Neuron (in vitro differentiated cells): ENCODE results near the gene PLEKHJ1.
"Not testable (repeated sequence)": the region's sequence is repeated elsewhere in the genome, so short reads cannot be mapped to it uniquely, and the experiment has no call there.

ENCODE experiments used
- H2AFZ ChIP-seq: one replicate; pipeline ENCODE4 v1.6.1; 2013; ENCODE audit warnings: low read depth, mild to moderate bottlenecking, inconsistent platforms, low read length, moderate library complexity
- H3K27me3 ChIP-seq: one replicate; pipeline ENCODE4 v1.6.1; 2013; ENCODE audit warnings: low read length; ENCODE audit not compliant: insufficient read depth
- H3K36me3 ChIP-seq: one replicate; pipeline ENCODE4 v1.6.1; 2013; ENCODE audit warnings: low read length; ENCODE audit not compliant: insufficient read depth
- H3K4me1 ChIP-seq: one replicate; pipeline ENCODE4 v1.6.1; 2013; ENCODE audit warnings: low read length; ENCODE audit not compliant: insufficient read depth
- H3K4me3 ChIP-seq: 2 replicates; pipeline ENCODE4 v1.5.1; 2013; ENCODE audit warnings: mild to moderate bottlenecking, low read length, moderate library complexity
- H3K9me3 ChIP-seq: one replicate; pipeline ENCODE4 v1.6.1; 2013; ENCODE audit warnings: low read length

Gene PLEKHJ1, protein sequence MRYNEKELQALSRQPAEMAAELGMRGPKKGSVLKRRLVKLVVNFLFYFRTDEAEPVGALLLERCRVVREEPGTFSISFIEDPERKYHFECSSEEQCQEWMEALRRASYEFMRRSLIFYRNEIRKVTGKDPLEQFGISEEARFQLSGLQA

DNA sequence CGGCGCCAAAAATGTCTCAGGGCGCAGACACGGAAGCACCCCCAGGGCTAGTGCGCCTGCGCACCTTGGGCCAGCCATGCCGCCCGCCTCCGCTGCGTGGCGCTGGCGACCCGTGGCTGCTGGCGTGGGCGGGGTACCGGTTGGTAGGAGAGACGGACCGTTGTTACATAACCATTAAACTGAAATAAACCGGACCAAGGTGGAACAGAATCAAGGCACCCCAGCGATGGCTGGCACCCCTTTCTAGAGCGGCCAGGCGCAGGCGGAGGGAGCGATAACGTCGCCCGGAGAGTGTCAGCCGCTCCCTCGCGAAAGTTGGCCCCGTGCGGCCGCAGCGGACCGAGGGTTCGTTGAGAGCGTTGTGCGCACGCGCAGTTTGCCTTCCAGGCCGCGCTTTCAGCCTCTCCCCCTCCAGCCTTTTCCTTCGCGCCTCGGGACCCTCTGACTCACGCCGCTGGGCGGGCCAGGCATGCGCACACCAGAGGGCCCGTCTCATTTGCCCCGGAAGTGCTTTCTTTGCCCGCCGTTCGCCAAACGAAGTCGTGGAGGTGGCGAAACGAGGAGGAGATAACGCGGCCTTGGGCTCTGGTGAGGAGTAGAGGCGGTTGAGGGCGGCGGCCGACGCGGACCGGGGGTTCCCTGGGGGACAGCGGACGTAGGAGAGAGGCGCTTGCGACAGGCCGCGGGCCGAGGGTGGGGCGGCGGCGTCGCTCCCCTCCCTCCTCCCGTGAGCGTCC is at the start of gene PLEKHJ1, which contains the start of gene SF3A2:
PLEKHJ1 (minus strand) TSS at position 16 of the 737 bp plus-strand sequence. CDS start 81 bp downstream, outside the sequence.
SF3A2 (plus strand) TSS at position 511 of the 737 bp plus-strand sequence. CDS start 6,595 bp downstream, outside the sequence.
- no peaks in the 10 kb centered on the region for H3K27me3 ChIP-seq
- peak within 1 kb of the TSS; percentile 50 for H3K4me3 ChIP-seq
- H3K4me1 ChIP-seq: peaks cover 51% of the 10 kb centered on the region
- no peak within 1 kb of the TSS for H2AFZ ChIP-seq
- peaks cover 27% of the 10 kb centered on the region for H3K36me3 ChIP-seq
- no peaks in the 10 kb centered on the region for H3K9me3 ChIP-seq

DNA sequence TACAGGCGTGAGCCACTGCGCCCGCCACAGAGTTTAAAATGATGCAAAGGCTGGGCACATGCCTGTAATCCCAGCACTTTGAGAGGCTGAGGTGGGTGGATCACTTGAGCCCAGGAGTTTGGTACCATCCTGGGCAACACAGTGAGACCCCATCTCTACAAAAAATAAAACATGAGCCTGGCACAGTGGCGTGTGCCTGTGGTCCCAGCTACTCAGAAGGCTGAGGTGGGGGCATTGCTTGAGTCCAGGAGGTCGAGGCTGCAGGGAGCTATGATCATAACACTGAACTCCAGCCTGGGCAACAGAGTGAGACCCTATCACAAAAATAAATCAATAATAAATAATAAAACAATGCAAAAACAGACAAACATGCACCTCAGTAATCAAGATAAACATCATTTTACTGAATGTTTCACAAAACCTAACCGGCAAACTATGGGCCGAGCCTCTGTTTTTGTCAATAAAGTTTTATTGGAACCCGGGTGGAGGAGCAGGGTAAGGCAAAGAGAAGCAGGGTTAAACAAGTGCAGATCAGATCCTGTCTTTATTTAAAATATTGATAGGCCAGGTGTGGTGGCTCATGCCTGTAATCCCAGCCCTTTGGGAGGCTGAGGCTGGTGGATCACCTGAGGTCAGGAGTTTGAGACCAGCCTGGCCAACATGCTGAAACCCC is 47.8 kb upstream of the PLEKHJ1 start:
- Histone ChIP-seq H3K9me3 (no peaks in the 10 kb centered on the region), H2AFZ (no peak overlapping the region), H3K36me3 (no peaks in the 10 kb centered on the region), H3K27me3 (peaks cover 13% of the 10 kb centered on the region), H3K4me3 (no peak overlapping the region), H3K4me1 (peaks cover 12% of the 10 kb centered on the region)

- Histone ChIP-seq H3K36me3 (no peaks in the 10 kb centered on the region), H2AFZ (no peak overlapping the region), H3K4me1 (peaks cover 12% of the 10 kb centered on the region), H3K27me3 (peaks cover 5% of the 10 kb centered on the region), H3K9me3 (no peaks in the 10 kb centered on the region), H3K4me3 (no peak overlapping the region)
Measured at GRCh38 chr19:2282862-2283237, 46.7 kb upstream of the PLEKHJ1 start.

- H3K27me3 ChIP-seq: peaks cover under 1% of the 10 kb centered on the region
- no peak within 1 kb of the TSS for H3K4me3 ChIP-seq
- H3K9me3 ChIP-seq: no peaks in the 10 kb centered on the region
- H3K36me3 ChIP-seq: no peaks in the 10 kb centered on the region
- peak within 1 kb of the TSS; percentile 51 for H2AFZ ChIP-seq
- H3K4me1 ChIP-seq: peaks cover 12% of the 10 kb centered on the region
Measured at GRCh38 chr19:2282062-2282861, 46.1 kb upstream of the PLEKHJ1 start, which contains the start of gene PEAK3. Gene PEAK3 (minus strand): TSS chr19:2282175. CDS start chr19:2280931, 1,244 bp downstream.

DNA sequence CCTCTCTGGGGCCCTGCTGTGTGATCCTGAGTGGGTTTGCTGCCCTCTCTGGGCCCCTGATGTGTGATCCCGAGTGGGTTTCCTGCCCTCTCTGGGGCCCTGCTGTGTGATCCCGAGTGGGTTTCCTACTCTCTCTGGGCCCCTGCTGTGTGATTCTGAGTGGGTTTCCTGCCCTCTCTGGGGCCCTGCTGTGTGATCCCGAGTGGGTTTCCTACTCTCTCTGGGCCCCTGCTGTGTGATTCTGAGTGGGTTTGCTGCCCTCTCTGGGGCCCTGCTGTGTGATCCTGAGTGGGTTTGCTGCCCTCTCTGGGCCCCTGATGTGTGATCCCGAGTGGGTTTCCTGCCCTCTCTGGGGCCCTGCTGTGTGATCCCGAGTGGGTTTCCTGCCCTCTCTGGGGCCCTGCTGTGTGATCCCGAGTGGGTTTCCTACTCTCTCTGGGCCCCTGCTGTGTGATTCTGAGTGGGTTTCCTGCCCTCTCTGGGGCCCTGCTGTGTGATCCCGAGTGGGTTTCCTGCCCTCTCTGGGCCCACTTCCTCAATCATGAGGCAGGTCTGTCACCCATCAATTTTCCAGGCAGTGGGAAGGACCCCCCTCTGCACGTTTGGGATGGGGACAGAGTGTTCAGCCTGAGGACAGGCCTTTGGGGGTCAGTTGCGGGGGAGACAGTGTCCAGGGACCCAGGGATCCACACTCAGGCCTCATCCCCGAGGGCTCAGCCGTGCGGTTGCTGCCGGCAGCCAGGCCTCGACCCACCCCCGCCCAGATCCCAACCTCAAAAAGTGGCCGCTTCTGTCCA is 45.3 kb upstream of the PLEKHJ1 start:
- H3K4me1 ChIP-seq: peaks cover 12% of the 10 kb centered on the region
- H3K27me3 ChIP-seq, H3K9me3 ChIP-seq, H3K4me3 ChIP-seq, H3K36me3 ChIP-seq: not testable (repeated sequence)
- peak overlapping the region; percentile 51 for H2AFZ ChIP-seq

- H2AFZ ChIP-seq: no peak overlapping the region
- H3K36me3 ChIP-seq: no peaks in the 10 kb centered on the region
- H3K4me3 ChIP-seq: no peak overlapping the region
Measured at GRCh38 chr19:2280633-2281264, 44.6 kb upstream of the PLEKHJ1 start.

DNA sequence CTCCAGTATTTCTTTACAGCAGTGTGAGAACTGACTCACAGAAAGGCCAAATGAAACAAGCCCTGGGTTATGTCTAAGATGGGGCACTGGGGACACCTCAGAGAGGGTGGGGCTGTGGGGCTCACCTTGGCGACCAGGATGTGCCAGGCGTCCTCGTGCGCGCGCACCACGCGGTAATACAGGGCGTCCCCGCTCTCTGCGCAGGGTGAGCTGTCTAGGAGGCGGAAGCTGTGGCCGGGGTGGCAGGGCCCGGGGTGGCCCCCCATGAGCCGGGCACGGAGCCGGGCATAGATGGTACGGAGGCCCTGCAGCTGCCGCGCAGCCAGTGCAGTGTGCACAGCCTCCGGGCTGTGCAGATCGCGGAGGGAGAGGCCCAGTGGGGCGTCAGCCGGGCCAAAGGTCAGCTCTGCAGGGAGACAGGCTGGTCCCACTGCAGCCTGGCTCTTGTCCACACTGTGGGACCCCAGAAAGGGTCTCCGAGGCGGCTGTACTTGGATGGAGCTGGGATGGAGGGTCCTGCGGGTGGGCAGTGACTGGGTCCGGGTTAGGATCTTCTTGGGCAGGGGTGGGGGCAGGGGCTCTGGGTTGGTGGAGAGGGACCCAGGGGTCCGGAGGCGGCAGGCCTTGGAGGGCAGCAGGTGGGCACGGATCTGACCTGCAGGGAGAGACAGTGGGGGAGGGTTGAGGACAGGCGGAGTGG is 42.5 kb upstream of the PLEKHJ1 start:
- H3K27me3 ChIP-seq: no peaks in the 10 kb centered on the region
- peaks cover 19% of the 10 kb centered on the region for H3K4me1 ChIP-seq
- no peak overlapping the region for H2AFZ ChIP-seq
- no peaks in the 10 kb centered on the region for H3K9me3 ChIP-seq
- peaks cover 2% of the 10 kb centered on the region for H3K36me3 ChIP-seq
- no peak overlapping the region for H3K4me3 ChIP-seq

More at GRCh38 chr19:2280633-2281264, 44.6 kb upstream of the PLEKHJ1 start:
- Histone ChIP-seq H3K4me1 (peaks cover 12% of the 10 kb centered on the region), H3K9me3 (no peaks in the 10 kb centered on the region), H3K27me3 (no peaks in the 10 kb centered on the region)

DNA sequence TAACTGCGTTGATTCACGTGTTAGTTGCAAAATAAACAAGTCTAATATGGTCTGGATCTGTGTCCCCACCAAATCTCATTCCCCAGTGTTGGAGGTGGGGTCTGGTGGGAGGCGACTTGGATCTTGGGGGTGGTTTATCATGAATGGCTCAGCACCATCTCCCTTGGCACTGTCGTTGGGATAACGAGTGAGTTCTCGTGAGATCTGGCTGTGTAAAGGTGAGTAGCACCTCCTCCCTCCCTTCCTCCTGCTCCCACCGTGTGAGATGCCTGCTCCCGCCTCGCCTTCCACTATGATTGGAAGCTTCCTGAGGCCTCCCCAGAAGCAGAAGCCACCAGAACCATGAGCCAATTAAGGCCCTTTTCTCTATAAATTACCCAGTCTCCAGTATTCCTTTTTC is 41.0 kb upstream of the PLEKHJ1 start:
- Histone ChIP-seq H3K4me1 (peaks cover 20% of the 10 kb centered on the region), H3K27me3 (no peaks in the 10 kb centered on the region), H3K36me3 (peaks cover 15% of the 10 kb centered on the region), H3K9me3 (no peaks in the 10 kb centered on the region), H3K4me3 (no peak overlapping the region), H2AFZ (no peak overlapping the region)

- peaks cover 18% of the 10 kb centered on the region for H3K4me1 ChIP-seq
- no peak overlapping the region for H2AFZ ChIP-seq
- H3K27me3 ChIP-seq: no peaks in the 10 kb centered on the region
- H3K36me3 ChIP-seq: peaks cover 18% of the 10 kb centered on the region
- no peak overlapping the region for H3K4me3 ChIP-seq
- H3K9me3 ChIP-seq: no peaks in the 10 kb centered on the region
Measured at GRCh38 chr19:2276429-2276986, 40.4 kb upstream of the PLEKHJ1 start.

DNA sequence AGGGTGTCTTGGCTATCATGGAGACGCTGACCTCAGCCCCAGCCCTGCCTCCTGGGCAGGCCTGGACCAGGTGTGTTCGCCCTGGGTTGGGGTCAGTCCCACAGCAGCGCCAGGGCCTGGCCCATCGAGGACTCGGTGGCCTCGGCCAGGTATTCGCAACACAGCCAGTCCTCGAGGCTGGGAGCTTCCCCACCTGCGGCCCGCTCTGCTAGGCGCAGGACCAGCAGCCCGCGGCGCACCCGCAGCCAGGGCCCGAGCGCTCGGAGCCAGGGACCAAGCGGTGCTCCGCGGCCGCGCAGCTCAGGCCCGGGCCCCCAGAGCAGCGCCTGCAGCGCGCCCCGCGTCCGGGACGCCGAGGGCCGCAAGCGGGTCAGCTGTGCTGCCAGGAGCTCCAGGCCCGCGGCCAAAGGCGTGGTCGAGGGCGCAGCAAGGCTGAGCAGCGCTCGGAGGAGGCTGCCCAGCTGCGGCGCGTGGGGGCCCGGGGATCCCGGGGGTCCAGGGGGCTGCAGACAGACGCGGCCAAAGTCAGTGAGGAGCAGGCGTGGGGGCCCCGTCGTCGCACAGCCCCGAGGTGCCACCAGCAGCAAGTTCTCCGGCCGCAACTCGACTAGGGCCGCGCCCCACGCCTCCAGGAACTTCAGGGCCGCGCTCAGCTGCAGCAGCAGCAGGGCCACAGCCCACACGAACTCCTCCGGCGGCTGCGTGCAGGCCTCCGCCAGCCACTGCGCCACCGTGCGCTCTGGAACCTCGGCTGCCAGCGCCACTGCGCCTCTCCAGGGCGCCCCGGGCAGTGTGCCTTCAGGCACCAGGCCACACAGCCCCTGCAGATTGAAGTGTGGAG is 39.7 kb upstream of the PLEKHJ1 start:
- peaks cover 22% of the 10 kb centered on the region for H3K4me1 ChIP-seq
- H2AFZ ChIP-seq: no peak overlapping the region
- no peaks in the 10 kb centered on the region for H3K27me3 ChIP-seq
- no peak overlapping the region for H3K4me3 ChIP-seq
- H3K36me3 ChIP-seq: peaks cover 22% of the 10 kb centered on the region
- no peaks in the 10 kb centered on the region for H3K9me3 ChIP-seq
